HG03571 (cell line): ENCODE results near the gene REPS1.
"Not testable (repeated sequence)": the region's sequence is repeated elsewhere in the genome, so short reads cannot be mapped to it uniquely, and the experiment has no call there.

Experiments used
- ATAC-seq: cut with Tn5 transposase; IDR thresholded peaks from one replicate; pipeline ENCODE4 v1.9.1; 2021; ENCODE audit not compliant: unreplicated experiment

REPS1 gene, protein sequence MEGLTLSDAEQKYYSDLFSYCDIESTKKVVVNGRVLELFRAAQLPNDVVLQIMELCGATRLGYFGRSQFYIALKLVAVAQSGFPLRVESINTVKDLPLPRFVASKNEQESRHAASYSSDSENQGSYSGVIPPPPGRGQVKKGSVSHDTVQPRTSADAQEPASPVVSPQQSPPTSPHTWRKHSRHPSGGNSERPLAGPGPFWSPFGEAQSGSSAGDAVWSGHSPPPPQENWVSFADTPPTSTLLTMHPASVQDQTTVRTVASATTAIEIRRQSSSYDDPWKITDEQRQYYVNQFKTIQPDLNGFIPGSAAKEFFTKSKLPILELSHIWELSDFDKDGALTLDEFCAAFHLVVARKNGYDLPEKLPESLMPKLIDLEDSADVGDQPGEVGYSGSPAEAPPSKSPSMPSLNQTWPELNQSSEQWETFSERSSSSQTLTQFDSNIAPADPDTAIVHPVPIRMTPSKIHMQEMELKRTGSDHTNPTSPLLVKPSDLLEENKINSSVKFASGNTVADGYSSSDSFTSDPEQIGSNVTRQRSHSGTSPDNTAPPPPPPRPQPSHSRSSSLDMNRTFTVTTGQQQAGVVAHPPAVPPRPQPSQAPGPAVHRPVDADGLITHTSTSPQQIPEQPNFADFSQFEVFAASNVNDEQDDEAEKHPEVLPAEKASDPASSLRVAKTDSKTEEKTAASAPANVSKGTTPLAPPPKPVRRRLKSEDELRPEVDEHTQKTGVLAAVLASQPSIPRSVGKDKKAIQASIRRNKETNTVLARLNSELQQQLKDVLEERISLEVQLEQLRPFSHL

DNA sequence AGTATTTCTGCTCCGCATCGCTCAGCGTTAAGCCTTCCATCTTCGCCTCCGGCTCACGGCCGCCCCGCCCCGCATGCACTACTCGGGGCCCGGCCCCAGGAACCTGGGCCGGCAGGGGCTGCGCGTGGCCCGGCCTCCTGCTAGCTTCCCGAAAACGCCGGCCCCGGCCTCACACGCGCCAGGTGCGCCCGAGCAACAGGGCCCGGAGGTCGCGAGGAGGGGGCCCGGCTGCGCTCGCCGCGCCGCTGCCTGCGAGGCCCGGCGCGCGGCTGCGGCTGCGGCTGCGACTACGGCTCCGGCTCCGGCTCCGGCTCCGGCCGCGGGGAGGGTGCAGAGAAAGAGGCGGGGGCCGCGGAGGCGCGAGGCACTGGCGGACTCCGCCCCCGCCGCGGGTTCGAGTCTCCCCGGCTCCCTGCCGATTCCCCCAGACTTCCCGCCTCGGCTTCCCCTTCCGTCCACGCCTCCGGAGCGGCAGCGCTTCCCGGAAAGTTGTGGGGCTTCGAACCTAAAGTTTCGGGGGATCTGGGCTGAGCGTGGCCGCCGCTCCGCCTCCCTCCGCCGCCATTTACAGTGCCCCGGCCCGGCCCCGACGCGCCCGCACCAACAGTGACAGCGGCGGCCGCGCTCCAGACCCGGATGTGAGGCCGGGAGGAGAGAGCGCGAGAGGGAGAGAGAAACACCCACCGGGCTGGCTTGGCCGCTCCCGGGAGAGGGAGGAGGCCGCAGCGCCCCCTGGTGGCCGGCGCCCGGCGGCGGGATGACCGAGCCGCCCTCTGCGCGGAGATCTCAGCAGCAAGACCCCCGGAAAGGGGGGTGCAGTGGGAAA lies at the start of gene REPS1:
REPS1 (minus strand) TSS at position 611 of the 826 bp plus-strand sequence; CDS start at position 40, 571 bp downstream.
- ATAC-seq = peak; percentile 93

DNA sequence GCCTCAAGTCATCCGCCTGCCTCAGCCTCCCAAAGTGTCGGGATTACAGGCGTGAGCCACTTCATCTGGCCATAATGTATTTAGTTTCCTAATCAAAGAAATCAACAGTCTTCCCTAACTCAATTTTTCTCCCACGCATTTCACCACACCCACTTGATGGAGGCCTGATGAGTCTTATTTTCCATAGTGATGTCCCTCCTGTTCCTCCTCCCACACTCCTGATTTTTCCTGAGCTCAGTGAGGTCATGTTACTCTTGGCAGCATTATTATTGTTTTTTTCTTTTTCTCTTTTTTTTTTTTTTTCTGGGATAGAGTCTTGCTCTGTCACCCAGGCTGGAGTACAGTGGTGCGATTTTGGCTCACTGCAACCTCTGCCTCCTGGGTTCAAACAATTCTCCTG lies 49.4 kb upstream of the REPS1 start:
- no peak for ATAC-seq

DNA sequence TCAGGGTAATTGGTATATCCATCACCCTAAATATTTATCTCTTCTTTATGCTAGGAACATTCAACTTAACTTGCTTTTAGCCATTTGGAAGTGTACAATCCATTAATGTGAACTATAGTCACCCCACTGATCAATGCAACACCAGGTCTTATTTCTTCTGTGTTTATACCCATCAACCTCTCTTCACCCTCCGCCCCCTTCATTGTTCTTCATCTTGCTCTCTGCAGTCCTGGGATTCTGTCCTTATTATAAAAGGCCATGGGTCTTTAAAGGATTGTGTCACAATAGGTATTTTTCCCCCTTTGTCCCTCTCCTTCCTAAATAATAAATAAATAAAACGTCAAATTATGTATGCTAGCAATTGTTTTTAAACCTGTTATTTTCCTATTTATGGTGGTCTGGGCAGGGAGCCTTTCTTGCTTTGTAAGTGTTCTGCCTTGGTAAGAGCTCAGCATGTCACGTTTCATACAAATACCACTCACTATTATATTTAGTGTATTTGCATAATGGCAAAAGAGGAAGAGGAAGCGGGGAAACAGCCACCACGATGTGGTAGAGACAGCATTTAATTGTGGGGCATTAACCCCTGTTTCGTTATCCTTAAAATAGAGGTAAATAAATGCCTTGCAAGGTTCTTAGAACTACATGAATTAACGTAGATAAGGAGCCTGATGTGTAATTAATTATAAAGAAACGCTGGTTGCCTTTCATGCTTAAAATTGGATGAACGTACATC lies 42.3 kb upstream of the REPS1 start:
- ATAC-seq = peak; percentile 63

DNA sequence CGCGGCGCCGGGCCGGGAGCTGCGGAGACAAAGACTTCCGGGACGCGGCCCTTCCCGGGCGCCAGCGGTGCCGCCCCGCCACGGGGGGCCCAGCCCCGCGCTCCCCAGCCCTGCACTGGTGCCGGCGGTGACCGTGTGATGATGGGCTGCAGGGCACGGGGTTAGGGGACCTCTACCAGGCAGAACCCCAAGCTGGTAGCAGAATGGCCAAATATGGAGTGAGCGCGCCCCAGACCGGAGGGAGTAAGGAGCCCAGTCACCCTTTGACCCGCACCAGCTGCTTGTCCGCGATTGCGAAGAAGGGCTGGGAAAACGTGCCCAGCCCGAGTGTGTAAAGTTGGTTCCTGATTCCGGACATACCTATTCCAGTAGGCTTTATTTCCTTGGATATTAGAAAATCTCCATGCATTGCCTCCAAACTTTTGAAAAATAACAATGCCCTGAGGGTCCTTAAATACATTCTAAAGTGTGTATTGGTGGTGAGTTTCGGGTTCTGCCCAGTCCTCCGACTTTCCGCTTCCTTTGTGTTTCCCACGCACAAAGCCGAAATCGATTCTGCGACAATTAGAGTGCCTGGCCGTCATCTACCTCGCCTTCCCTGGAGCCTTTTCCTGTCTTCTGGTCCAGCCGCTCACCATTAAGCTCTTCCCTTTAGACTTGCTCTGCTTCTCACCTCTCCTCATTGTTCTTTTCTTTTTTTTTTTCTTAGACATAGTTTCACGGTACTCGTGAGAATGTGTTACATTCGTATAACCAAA lies 41.6 kb upstream of the REPS1 start:
- peak; percentile 29 for ATAC-seq

DNA sequence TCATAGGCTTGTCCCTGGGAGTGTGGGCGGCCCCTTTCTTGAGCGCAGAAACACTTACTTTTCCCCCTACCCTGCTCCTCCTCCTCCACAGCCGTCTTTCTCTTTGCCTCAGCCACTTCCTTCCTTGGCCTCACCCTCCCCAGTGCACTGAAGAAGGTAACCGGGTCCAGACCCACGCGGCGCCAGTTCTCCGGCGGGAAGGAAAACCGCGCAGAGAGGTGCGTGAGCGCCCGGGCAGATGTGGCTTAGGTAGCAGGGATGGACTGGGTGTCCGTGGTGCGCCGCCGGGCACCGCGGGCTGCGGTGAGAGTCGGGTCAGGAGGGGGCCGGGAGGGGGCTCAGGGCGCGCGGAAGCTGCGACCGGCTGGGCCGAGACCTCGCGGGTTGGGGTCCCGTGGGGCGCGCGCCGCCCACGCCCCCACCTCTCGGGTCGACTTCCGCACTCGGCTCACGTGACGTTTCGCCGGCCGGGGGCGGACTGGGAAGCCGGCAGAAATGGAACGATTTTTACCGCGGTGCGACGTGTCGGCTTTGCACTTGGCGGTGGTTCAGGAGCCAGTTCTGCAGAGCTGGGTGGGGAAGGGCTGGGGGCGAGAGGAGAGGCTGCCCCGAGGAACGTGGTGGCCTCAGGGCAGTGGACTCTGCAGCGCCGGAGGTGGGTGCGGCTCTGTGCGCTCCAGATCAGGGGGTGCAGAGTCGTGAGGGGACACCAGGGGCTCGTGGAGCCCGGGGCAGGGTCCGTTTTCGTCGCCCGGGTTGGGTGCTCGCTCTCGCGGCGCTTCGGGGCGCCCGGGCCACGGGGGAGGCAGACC lies 40.8 kb upstream of the REPS1 start, which contains the start of gene ABRACL:
ABRACL (plus strand) TSS at position 88 of the 812 bp plus-strand sequence. CDS start 5,416 bp downstream, outside the sequence.
- ATAC-seq = peak; percentile 57

DNA sequence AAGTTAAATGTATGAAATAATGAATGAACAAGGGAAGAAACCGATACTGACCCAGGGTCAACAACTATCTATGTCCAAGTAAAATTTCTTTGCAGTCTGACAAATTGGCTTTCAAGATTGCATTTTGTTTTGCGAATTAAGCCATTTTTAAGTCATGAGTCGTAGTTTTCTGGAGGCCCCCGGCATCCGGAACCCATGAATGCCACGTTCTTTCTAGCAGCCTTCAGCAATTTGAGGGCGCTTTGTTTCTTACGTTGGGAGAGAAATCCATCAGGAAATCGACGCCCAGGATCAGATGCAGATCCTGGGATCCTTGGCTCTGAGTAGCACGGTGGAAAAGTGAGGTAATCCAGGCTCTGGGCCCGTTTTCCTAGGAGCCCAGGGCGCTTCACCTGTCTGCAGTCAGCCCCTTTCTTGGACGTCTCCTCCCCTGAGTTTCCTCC lies 40.2 kb upstream of the REPS1 start:
- ATAC-seq = no peak

DNA sequence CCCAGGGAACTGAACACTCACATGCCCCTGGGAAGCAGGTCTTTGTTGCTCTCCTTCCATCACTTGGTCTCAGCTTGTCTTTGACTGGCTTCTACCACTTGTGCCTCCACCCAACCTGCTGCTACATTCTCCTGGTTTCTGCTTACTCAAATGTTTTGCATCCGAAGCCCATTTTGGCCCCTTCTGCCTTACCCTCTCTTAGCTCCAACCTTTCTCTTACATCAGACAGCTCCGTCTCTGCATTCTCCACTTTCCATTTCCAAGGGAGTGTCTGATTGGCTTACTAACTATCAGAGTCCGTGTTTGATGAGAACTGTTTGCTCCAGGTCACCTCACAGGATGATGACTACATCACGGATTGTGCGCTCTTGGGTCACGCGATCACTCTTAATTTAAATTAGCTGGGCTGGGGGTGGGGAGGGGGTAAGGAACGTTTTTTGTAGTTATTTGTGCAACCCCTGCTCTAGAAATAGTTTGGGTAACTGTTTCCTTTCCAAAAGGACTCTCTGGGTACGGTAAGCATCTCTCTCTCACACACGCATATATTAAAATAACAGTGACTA lies 39.6 kb upstream of the REPS1 start:
- no peak for ATAC-seq

DNA sequence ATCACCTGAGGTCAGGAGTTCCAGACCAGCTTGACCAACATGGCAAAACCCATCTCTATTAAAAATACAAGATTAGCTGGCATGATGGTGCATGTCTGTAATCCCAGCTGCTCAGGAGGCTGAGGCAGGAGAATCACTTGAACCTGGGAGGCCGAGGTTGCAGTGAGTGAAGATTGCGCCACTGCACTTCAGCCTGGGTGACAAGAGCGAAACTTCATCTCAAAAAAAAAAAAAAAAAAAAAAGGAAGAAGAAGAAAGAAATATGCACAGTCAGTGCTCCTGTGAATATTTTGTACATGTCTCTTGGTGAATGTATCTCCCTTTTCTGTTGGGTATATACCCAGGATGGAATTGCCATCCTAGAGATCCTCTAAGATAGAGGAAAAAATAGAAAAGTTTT lies 37.4 kb upstream of the REPS1 start:
- not testable (repeated sequence) for ATAC-seq

DNA sequence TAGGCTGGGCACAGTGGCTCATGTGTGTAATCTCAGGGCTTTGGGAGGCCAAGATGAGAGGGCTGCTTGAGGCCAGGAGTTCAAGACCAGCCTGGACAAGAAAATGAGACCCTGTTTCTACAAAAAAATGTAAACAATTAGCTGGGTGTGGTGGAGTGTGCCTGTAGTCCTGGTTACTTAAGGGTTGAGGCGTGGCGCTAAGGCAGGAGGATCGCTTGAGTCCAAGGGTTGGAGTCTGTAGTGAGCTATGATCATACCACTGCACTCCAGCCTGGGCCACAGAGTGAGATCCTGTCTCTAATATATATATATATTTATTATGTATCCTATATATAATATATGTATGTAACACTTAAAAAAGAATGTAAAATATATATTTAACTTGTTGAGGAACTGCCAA lies 32.6 kb upstream of the REPS1 start:
- no peak for ATAC-seq

DNA sequence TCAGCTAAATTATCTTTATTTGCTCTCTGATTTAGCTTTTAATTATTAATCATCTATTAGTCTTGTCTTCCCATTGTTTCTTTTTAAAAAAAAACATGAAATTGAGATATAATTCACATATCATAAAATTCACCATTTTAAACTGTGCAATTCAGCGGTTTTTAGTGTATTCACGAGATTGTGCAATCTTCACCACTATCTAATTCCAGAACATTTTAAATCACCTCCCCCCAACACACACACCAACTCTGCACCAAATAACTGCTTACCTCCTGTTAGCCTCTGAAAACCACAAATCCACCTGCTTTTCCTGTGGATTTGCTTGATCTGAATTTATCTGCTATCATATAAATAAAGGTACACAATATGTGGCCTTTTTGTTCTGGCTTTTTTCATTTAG lies 31.7 kb upstream of the REPS1 start:
- no peak for ATAC-seq

DNA sequence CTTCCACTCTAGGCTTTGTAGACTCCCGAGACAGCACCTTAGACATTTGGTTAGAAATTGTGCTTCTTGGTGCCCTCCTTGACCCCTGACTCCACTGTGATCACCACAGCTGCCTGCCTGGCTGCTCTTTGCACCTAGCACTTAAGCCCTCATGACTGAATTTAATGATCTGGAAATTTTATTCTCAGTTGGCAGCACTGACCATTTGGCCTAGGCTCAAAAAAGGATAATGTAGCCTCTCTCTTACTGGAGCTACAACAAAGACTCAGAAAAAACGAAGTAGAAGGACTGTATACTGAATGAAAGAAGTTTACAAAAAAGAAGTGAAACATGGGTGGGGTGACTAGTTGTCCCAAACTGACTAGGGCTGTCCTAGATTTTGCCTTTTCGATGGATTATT lies 29.2 kb upstream of the REPS1 start:
- no peak for ATAC-seq

DNA sequence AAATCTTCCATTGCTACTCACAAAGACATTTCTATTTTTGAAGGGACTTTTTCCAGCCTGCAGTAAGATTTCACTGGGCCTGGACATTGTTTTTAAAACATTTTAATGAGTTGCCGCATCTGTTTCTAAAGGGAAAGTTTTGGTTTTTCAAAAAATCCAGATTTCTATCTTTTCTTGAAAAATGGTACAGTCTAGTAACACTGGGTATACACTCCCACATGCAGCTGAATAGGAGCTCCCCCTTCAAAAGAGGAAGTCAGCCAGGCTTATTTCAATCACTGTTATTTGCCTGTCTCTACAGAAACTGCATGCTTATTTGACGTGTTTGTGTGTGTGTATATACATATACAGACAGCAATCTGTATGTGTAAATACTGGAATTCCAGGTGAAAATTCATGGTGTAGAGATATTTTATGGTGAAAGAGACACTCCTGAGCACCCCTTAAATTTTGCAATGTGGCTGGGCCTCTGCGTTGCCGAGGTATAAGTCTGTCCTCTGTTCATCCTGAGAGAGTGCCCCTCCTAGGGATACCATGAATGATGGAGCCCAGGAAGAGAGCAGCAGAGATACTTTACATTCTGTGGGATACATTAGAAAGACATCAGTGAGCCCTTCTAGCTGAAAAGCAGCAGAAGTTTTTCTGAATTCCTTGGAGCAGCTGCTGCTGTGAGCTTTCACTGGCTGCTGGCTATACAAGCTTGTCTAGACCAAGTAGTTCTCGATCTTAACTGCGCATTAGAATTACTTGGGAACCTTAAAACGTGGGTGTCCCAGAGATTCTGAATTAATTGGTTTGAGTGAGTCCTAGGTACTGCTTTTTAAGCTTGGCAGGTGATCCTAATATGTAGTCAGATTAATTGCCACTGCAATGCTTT lies 28.5 kb upstream of the REPS1 start:
- no peak for ATAC-seq

DNA sequence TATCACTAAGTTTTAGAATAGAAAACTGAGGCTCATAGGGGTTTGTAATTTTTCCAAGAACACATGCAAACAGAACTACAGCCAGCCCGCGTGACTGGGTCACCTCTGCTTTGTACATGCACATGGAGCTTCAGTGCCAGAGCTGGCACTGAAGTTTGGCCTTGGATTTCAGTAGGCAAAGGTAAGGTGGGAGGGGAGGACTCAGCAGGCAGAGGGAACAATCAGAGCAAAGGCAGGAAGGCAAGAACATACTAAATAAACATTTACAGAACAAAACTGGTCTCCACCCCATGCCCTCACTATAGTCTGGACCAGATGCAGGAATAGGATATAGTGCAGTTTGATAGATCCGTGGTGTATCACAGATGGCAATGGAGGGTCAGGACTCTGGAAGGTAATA lies 26.9 kb upstream of the REPS1 start:
- no peak for ATAC-seq

DNA sequence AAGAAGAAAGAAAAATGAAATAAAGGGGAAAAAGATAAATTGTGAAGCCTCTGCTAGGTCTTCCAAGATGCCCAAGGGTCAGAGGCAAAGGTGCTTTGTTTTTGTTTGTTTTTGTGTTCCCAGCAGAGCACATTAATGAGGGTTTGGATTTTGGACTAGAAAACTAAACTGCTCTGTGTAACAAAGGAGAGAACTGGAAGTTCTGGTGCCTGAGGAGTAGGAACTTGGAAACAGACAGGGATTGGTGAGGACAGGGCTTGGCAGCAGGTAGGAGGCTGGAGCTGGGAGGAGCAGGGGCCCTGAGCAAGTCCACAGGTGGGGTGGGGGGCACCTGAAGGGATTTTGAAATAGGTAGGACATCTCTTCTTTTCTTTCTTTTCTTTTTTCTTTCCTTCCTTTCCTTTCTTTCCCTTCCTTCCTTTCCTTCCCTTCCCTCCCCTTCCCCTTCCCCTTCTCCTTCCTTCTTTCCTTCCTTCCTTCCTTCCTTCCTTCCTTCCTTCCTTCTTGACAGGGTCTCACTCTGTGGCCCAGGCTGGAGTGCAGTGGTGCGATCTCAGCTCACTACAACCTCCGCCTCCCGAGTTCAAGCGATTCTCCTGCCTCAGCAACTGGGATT lies 25.2 kb upstream of the REPS1 start:
- ATAC-seq = no peak

DNA sequence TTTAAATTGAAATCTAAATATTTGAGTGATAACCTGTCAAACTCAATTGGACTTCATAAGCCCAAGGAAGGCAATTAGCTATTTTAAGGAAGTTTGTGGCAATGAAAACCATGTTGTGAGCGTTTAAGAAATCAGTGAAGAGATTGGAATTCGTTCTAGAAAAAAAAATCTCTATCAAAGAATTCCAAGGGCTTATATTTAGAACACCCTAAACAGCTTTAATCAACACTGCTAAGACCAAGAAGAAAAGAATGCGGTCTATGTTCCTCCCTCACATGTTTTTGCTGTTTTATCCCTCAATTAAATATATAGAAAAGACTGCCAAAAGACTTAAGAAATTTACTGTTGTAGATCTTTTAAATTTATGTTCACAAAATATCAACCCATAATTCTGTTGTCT lies 23.9 kb upstream of the REPS1 start:
- no peak for ATAC-seq

DNA sequence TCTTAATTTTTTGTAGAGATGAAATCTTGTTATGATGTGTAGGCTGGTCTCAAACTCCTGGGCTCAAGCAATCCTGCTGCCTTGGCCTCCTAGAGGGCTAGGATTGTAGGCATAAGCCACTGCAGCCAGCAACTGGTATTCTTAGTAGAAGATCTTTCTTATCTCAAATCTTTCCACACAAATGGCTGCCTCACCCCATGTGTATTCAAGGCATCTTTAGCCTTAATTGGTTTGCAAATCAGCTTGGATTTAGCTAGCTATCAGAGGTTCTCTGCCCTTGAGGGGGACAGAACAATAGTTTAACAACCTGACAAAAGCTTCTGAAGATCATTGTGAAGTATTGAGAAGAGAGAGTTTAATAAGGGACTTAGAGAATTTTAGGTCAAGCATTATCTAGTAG lies 22.6 kb upstream of the REPS1 start:
- ATAC-seq = no peak

DNA sequence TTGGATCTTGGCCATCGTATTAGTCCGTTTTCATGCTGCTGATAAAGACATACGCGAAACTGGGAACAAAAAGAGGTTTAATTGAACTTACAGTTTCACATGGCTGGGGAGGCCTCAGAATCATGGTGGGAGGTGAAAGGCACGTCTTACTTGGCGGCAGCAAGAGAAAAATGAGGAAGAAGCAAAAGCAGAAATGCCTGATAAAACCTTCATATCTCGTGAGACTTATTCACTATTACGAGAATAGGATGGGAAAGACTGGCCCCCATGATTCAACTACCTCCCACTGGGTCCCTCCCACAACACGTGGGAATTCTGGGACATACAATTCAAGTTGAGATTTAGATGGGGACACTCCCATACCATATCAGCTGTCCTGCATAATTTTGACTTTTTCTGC lies 20.1 kb upstream of the REPS1 start:
- ATAC-seq = no peak
